Measurements from ENCODE around the gene PDGFD.

PDGFD gene

DNA sequence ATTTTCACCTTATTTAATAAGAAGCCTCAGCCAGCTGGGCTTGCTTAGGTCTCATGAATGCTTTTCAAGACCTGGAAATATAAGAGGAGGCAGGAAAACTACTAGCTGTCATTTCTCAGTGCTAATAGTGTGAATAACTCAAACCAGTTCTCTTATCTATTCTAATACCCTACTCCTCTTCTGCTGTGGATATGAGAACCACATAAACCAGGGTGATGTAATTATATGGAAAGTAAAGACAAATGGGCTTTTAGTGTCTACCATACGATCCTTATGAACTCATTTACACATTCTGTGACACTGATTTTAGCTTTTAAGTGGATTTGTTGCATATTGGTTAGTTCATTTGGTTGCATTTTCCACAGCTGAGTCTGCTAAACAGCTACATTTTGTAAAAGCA lies 8.6 kb downstream of the PDGFD start:
- DNase-seq (ENCODE audit: low spot score) (no peak), ATAC-seq (ENCODE audit: low read depth) (no peak)
- no peak for TF ChIP-seq CTCF (IDR thresholded peaks at IDR 0.05; ENCODE audit: poor library complexity, severe bottlenecking)
- no peak overlapping the region for H3K4me3 ChIP-seq (ENCODE audit: severe bottlenecking)
- H3K9me3 ChIP-seq (ENCODE audit: severe bottlenecking), result no peaks in the 10 kb centered on the region
- H3K4me1 ChIP-seq (ENCODE audit: insufficient read depth, poor library complexity, severe bottlenecking), result no peaks in the 10 kb centered on the region
- no peaks in the 10 kb centered on the region for H3K27me3 ChIP-seq (ENCODE audit: insufficient read depth, poor library complexity, severe bottlenecking)
- no peaks in the 10 kb centered on the region for H3K36me3 ChIP-seq (ENCODE audit: low read depth)
- no peak overlapping the region for H3K27ac ChIP-seq (ENCODE audit: poor library complexity, severe bottlenecking)

- H3K36me3 ChIP-seq (ENCODE audit: low read depth), result no peaks in the 10 kb centered on the region
- TF ChIP-seq CTCF (IDR thresholded peaks at IDR 0.05; ENCODE audit: poor library complexity, severe bottlenecking), result no peak
- ATAC-seq (ENCODE audit: low read depth), result no peak
Measured at GRCh38 chr11:104154296-104154695, 9.7 kb downstream of the PDGFD start.

GRCh38 chr11:104152941-104153505 lies 10.9 kb downstream of the PDGFD start:
- DNase-seq (ENCODE audit: low spot score), result no peak
- no peak overlapping the region for H3K4me3 ChIP-seq (ENCODE audit: severe bottlenecking)
- H3K27ac ChIP-seq (ENCODE audit: poor library complexity, severe bottlenecking), result no peak overlapping the region
- H3K27me3 ChIP-seq (ENCODE audit: insufficient read depth, poor library complexity, severe bottlenecking), result no peaks in the 10 kb centered on the region
- H3K4me1 ChIP-seq (ENCODE audit: insufficient read depth, poor library complexity, severe bottlenecking), result peaks cover 3% of the 10 kb centered on the region
- no peaks in the 10 kb centered on the region for H3K9me3 ChIP-seq (ENCODE audit: severe bottlenecking)
- TF ChIP-seq CTCF (IDR thresholded peaks at IDR 0.05; ENCODE audit: poor library complexity, severe bottlenecking), result no peak
- no peak for ATAC-seq (ENCODE audit: low read depth)
- H3K36me3 ChIP-seq (ENCODE audit: low read depth), result no peaks in the 10 kb centered on the region

More at GRCh38 chr11:104154296-104154695, 9.7 kb downstream of the PDGFD start:
- H3K27ac ChIP-seq (ENCODE audit: poor library complexity, severe bottlenecking), result no peak overlapping the region
- H3K4me1 ChIP-seq (ENCODE audit: insufficient read depth, poor library complexity, severe bottlenecking), result no peaks in the 10 kb centered on the region
- no peaks in the 10 kb centered on the region for H3K27me3 ChIP-seq (ENCODE audit: insufficient read depth, poor library complexity, severe bottlenecking)
- H3K4me3 ChIP-seq (ENCODE audit: severe bottlenecking), result no peak overlapping the region
- DNase-seq (ENCODE audit: low spot score), result no peak
- H3K9me3 ChIP-seq (ENCODE audit: severe bottlenecking), result no peaks in the 10 kb centered on the region

- H3K27ac ChIP-seq (ENCODE audit: poor library complexity, severe bottlenecking), result no peak overlapping the region
- no peaks in the 10 kb centered on the region for H3K27me3 ChIP-seq (ENCODE audit: insufficient read depth, poor library complexity, severe bottlenecking)
- H3K4me3 ChIP-seq (ENCODE audit: severe bottlenecking), result no peak overlapping the region
- H3K9me3 ChIP-seq (ENCODE audit: severe bottlenecking), result no peaks in the 10 kb centered on the region
- DNase-seq (ENCODE audit: low spot score) (no peak), ATAC-seq (ENCODE audit: low read depth) (no peak)
- H3K36me3 ChIP-seq (ENCODE audit: low read depth), result no peaks in the 10 kb centered on the region
- peak; percentile 80 for TF ChIP-seq CTCF (IDR thresholded peaks at IDR 0.05; ENCODE audit: poor library complexity, severe bottlenecking)
- peaks cover 6% of the 10 kb centered on the region for H3K4me1 ChIP-seq (ENCODE audit: insufficient read depth, poor library complexity, severe bottlenecking)
Measured at GRCh38 chr11:104151404-104152204, 12.3 kb downstream of the PDGFD start.

DNA sequence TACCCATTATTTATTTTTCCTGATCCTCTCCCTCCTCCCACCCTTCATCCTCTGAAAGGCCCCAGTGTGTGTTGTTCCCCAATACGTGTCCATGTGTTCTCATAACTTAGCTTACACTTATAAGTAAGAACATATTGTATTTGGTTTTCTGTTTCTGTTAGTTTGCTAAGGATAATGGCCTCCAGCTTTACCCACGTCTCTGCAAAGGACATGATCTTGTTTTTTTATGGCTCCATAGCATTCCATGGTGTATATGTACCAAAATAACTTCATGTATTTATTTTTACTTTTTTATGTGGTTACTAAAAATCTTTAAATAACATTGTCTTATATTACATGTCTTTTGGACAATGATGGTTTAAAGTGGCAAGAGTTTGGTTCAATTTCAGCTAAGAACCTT lies 15.2 kb downstream of the PDGFD start:
- no peak overlapping the region for H3K4me3 ChIP-seq (ENCODE audit: severe bottlenecking)
- H3K36me3 ChIP-seq (ENCODE audit: low read depth), result no peaks in the 10 kb centered on the region
- H3K9me3 ChIP-seq (ENCODE audit: severe bottlenecking), result no peaks in the 10 kb centered on the region
- peaks cover 6% of the 10 kb centered on the region for H3K4me1 ChIP-seq (ENCODE audit: insufficient read depth, poor library complexity, severe bottlenecking)
- no peaks in the 10 kb centered on the region for H3K27me3 ChIP-seq (ENCODE audit: insufficient read depth, poor library complexity, severe bottlenecking)
- no peak for DNase-seq (ENCODE audit: low spot score)
- TF ChIP-seq CTCF (IDR thresholded peaks at IDR 0.05; ENCODE audit: poor library complexity, severe bottlenecking), result no peak
- ATAC-seq (ENCODE audit: low read depth), result no peak
- H3K27ac ChIP-seq (ENCODE audit: poor library complexity, severe bottlenecking), result no peak overlapping the region
